ENCODE data around the gene ACOX1.
A peak's percentile ranks its signal among the peaks of the same experiment; 100 is the strongest.

ACOX1 gene

DNA sequence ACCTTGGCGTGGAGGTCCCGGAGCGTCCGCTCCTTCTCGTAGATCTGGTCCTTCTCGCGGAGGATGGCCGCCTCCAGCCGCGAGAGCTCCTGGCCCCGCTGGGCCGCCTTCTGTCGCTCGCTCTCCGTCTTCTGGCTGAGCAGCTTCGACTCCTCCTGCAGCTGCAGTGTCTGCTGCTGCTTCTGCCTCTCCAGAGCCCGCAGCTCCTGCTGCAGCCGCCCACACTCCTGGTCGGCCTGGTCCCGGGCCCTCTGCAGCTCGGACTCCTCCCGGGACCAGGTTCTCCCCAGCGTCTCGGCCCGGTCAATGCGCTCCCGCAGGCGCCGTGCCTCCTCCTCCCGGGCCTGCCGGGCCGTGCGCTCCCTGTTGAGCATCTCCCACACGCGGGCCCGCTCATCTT is 29.2 kb upstream of the ACOX1 start:
- DNase-seq, result no peak

DNA sequence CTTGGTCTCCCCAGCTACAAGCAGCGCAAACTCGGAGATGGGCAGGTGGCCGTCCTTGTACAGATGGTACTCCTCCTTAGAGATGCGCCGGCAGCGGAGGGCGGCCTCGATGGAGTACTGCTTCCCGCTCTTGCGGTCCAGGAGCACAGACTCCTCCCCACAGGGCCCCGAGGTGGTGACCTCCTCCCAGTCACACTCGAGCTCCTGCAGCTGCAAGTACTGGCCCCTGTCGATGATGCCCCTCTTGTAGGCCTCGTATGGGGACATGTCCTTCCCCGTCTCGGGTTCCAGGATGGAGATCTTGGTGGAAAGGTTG is 28.8 kb upstream of the ACOX1 start:
- DNase-seq, result no peak

DNA sequence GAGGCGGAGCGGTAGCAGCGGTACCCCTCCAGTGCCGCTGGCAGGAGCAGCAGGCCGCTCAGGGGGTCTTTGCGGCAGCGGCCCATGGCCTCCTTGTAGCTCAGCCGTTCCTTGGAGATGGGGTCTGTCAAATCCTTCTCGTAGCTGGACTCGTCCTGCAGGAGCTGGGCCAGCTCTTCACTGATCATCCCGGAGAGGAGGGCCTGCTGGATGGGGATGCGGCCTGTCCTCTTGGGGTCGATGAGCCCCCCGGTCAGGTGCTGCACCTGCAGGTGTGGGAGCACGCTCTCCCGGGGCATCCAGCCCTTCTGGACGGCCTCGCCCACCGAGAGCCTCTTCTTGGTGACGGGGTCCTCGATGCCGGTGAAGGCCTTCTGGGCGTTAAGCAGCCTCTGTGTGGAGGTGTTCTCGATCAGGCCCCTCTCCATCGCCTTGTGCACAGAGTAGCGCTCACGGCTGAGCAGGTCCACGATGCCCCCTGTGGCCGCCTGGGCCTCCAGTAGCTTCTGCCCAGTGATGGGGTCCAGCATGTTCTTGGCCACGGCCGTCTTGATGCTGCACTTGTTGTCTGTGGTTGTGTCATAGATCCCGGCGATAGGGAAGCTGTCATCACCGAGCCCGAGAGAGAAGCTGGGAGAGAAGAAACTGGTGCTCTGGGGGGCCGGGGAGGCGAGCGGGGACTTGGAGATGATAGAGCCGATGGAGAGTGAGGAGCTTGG is 28.3 kb upstream of the ACOX1 start:
- DNase-seq, result no peak

GRCh38 chr17:76005263-76006149 is 26.5 kb upstream of the ACOX1 start:
- peak; percentile 88 for DNase-seq

- no peak for DNase-seq
These were observed 25.8 kb upstream of the ACOX1 start for GRCh38 chr17:76004750-76005262.

DNA sequence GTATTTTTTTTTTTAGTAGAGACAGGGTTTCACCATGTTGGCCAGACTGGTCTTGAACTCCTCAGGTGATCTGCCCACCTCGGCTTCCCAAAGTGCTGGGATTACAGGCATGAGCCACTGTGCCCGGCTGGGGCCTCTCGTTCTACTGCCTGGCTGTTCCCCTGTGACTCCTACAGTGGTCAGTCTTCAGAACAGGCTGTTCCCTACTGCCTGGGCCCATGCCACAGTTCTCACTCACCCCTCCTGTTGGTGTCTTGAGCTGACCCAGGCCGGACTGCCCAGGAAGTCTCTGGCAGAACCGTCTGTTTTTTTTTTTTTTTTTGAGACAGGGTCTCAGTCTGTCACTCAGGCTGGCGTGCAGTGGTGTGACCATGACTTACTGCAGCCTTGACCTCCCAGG is 24.9 kb upstream of the ACOX1 start:
- no peak for DNase-seq

DNA sequence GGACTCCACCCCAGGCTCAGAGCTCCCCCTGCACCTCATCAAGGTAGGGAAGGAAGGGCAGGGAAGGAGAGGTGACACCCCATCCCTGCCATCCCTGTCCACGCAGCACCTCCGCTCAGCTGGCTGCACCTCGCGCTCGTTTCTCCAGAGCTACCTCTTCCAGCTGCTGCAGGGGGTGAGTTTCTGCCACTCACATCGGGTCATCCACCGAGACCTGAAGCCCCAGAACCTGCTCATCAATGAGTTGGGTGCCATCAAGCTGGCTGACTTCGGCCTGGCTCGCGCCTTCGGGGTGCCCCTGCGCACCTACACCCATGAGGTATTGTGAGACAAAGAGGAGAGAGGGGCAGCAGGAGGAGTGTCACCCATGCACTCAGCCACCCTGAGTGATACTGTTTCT is 23.1 kb upstream of the ACOX1 start:
- DNase-seq, result no peak

- no peak for DNase-seq
These were observed 22.0 kb upstream of the ACOX1 start, which contains the start of gene CDK3 for GRCh38 chr17:76000755-76001521. Gene CDK3 (plus strand): TSS chr17:76000855. CDS start chr17:76001426, 571 bp downstream.

DNA sequence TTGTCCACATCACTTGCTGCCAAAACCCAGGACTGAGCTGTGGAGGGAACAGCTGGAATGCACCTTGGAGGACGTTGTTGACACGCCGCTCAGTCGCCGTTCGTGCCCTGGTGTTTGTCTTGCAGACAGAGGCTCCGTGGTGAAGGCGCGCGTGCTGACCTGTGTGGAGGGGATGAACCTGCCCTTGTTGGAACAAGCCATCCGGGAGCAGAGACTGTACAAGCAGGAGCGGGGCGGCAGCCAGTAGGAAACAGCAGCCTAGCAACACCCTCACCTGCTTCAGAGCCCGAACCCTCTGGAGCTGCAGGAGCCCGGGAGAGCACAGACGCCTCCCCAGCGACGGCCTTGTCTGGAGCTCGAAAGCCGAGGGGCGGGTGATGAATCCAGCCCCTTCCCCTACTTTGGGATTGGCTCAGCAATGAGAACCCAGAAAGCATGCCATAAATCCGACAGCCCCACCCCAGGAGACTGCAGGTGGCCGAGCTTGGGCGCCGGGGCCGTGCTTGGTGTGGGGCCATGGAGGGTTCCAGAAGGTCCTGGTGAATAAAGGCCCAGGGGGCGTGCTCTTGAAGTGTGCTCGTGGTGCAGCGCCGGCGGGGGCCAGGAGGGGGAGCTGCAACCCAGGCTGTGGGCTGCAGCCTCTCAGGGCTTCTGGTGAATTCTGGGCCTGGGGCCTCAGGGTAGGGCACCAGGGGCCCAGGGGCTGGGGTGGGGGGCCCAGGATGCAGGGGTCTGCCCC is 21.2 kb upstream of the ACOX1 start:
- peak; percentile 78 for DNase-seq

DNA sequence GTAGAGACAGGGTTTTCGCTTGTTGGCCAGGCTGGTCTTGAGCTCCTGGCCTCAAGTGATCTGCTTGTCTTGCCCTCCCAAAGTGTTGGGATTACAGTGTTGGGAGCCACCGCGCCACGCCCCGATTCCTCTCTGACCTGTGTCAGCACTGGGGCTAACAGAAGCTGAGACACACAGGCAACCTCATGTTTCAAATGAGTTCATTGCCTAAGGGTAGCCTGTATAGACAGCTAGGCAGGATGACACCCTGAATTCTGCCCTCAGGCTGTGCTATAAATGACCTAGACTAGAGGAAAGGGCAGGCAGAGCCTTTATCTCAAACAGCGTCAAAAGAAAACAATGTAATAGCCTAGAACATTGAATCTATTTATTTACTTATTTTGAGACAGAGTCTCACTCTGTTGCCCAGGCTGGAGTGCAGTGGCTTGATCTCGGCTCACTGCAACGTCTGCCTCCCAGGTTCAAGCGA is 19.4 kb upstream of the ACOX1 start:
- no peak for DNase-seq

DNA sequence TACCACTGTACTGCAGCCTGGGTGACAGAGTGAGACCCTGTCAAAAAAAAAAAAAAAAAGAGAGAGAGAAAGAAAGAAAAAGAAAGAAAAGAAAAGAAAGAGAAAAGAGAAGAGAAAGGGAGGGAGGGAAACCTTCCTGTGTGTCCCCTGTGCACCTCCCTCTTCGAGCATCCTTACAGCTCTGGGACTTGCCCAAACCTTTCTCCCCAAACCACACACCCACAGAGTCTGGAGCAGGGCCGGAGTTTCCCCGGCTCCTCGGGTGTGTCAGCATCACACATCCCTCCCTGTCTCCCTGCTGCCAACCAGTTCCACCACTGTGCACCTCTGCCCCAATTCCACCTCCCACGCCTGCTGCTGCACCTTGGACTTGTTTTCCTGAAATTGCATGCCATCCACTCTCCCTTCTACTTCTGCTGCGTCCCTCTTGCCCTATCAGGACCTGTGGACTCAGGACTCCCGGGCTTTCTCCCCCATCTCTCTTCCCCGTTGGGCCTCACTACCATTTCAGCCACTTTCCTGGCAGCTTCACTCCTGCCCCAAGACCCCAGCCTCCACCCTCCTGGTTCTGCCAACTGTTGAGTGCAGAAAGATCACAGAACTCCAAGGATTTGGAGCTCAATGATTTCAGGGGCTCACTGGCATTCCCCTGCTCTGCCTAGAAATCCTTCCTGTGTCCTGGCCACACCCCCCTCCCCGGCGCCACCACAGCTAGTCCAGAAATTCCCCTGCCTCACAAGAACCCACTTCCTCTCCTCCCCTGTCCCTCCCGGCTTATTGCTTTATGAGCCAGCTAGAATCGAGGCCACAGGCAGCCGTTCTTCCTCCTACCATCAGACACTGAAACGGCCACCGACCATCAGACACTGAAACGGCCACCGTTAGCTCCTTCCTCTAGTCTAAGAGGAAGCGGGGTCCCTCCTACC is 18.0 kb upstream of the ACOX1 start:
- peak; percentile 63 for DNase-seq

DNA sequence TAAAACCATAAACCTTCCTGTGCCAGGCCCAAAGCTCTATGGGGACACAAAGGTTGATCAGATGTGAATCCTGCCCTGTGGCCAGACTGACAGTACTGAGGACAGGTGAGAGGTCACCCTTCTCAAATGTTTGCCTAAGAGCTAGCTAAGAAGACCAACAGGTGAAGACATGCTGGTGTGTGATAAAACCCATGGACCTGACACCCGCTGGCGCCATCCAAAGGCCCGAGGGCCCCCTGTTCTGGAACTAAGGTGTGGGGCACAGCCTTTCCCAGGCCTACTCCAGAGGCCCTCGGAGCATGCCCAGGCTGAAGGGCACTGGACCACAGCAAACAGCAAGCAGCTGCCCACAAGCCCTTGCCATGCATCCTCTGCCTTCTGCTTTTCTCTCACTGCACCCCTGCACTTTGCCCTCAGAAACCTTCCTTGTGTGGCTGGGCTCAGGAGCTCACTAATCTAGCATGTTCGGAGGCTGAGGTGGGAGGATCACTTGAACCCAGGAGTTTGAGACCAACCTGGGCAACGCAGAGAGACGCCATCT is 16.5 kb upstream of the ACOX1 start:
- no peak for DNase-seq

DNA sequence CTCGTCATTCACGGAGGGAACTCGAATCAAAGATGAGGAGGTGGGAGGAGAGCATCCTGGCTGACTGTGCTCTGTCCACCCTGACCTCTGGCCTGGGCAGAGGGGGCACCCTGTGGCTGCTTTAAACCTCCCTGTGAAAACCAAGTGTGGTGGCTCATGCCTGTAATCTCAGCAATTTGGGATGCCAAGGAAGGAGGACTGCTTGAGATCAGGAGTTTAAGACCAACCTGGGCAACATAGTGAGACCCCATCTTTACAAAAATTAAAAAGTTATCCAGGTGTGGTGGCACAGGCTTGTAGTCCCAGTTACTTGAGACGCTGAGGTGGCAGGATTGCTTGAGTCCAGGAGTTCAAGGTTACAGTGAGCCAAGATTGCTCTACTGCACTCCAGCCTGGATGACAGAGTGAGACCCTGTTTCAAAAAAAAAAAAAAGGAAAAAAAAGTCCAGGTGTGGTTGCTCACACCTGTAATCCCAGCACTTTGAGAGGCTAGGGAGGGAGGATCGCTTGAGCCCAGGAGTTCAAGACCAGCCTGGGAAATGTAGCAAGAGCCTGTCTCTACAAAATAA is 15.9 kb upstream of the ACOX1 start:
- DNase-seq, result no peak

DNA sequence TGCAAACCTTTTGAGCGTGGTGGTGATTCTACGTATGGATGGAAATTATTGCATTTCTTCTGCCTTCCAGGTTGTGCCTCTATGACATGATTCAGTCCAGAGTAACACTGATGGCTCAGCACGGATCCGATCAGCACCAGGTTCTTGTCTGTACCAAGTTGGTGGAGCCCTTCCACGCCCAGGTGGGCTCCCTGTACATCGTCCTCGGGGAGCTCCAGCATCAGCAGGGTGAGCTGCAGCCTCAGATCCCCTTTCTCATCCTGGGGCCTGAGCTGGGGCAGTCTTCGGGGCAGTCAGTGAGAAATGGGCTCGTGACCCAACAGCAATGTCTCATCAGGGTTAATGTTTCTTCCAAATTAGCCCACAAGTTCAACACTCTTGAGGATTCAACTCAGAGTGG is 12.4 kb upstream of the ACOX1 start:
- DNase-seq, result no peak

- DNase-seq, result peak; percentile 55
These were observed 8.1 kb upstream of the ACOX1 start for GRCh38 chr17:75987041-75987440.

- no peak for DNase-seq
These were observed 7.0 kb upstream of the ACOX1 start for GRCh38 chr17:75985986-75986385.

GRCh38 chr17:75983501-75984181 is 4.7 kb upstream of the ACOX1 start:
- DNase-seq, result peak; percentile 89

DNA sequence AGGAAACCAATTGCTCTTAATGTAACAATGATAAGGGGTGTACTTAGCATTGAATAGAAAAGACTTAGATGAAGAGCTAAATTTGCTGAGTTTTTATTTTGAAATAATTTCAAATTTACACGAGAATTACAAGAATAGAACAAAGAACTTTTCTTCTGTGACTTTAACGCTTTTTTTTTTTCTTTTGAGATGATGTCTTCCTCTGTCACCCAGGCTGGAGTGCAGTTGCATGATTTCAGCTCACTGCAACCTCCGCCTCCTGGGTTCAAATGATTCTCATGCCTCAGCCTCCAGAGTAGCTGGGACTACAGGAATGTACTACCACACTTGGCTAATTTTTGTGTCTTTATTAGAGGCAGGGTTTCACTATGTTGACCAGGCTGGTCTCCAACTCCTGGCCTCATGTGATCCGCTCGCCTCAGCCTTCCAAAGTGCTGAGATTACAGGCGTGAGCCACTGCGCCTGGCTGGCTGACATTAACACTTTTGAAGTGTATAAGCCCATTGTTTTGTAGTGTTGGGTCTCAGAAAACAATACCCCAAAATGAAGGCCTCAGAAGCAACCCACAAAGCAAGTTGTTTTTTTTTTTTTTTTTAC is 2.2 kb upstream of the ACOX1 start:
- no peak for DNase-seq

DNA sequence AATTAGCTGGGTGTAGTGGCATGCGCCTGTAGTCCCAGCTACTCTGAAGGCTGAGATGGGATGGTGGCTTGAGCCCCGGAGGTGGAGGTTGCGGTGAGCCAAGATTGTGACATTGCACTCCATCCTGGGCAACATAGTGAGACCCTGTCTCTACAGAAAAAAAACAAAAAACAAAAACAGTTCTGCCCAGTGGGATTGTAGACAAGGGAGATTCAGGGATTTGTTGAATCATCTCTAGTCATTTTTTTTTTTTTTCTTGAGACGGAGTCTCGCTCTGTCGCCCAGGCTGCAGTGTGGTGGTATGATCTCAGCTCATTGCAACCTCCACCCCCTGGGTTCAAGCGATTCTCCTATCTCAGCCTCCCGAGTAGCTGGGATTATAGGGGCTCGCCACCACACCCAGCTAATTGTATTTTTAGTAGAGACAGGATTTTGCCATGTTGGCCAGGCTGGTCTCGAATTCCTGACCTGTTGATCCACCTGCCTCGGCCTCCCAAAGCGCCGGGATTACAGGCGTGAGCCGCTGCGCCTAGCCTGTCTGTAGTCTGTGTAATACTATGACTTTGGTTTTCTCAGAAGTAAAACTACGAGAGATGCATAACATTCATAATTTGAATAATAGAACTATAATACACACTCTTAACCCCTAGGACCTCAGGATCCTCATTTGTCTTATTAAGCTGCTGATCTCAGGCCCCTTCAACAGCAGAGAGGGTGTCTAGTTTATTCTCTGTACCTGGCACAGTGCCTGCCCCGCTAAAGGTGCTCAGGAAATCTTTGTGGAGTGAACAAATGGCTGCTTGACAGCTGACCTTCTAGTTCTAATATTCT is 1.4 kb upstream of the ACOX1 start:
- no peak for DNase-seq

Data from hematopoietic multipotent progenitor cell treated with erythropoietin and hydrocortisone succinate and interleukin-3 and kit ligand, for 6 days (in vitro differentiated cells).